A549 (cell line): ENCODE results near the gene MYO18B. TPM values are rescaled to one million over a fixed set of nuclear protein-coding genes. Genes with fewer than 3 reads are reported as not detected.

ENCODE experiments used
- ATAC-seq, 2 experiments: fragments of 200-7000 bp in 1 of 2; fragments of >200 bp in 1 of 2; cut with Nextera tagmentation in 1 of 2; cut with Tn5 transposase in 1 of 2; 3 replicates each; pipeline versions ENCODE4 v1.8.0 to v1.9.1; 2018 to 2020; ENCODE audit warnings: mild to moderate bottlenecking in 1 of 2, moderate library complexity in 1 of 2
- CTCF ChIA-PET: fragments of 300-600 bp; sonication (Branson Sonifier 250); formaldehyde crosslinking; extraction: SDS; loops from one replicate; lab custom pipeline; 2021; ENCODE audit warnings: antibody characterized with exemption, inconsistent platforms; lab: Yijun Ruan, JAX
- POLR2A ChIA-PET: fragments of 350-600 bp; formaldehyde crosslinking; extraction: SDS; loops from one replicate; lab custom pipeline; 2021; ENCODE audit warnings: antibody characterized with exemption, inconsistent platforms; lab: Yijun Ruan, JAX
- DNase-seq, 2 experiments: peaks; one replicate each; pipeline versions ENCODE4 v3.0.0 to v3.0.0-alpha.2; 2011 to 2016; ENCODE audit warnings: low read depth in 1 of 2, low spot score in 1 of 2
- FAIRE-seq: peaks from 2 replicates; lab custom pipeline; 2011; peaks lifted over from hg19 to GRCh38; lab: Jason Lieb, UNC
- H3K27ac ChIP-seq, 2 experiments: fragments of >200 bp; sonication (Bioruptor Twin); formaldehyde crosslinking; 3 replicates each; pipeline ENCODE4 v1.5.1; 2016 to 2017
- H3K4me1 ChIP-seq: fragments of >200 bp; sonication (Bioruptor Twin); formaldehyde crosslinking; 3 replicates; pipeline ENCODE4 v1.6.1; 2016
- H3K4me2 ChIP-seq: fragments of >200 bp; sonication (Bioruptor Twin); formaldehyde crosslinking; 3 replicates; pipeline ENCODE4 v1.6.1; 2016
- H3K4me3 ChIP-seq: fragments of >200 bp; sonication (Bioruptor Twin); formaldehyde crosslinking; 3 replicates; pipeline ENCODE4 v1.5.1; 2016
- H3K9me3 ChIP-seq: fragments of >200 bp; sonication (Bioruptor Twin); formaldehyde crosslinking; 3 replicates; pipeline ENCODE4 v1.6.1; 2016
- ATOH8 ChIP-seq: fragments of 250-450 bp; sonication (Bioruptor Pico); IDR thresholded peaks from 2 replicates; pipeline ENCODE4 v1.5.0; 2020; ENCODE audit warnings: low read depth, mild to moderate bottlenecking, moderate library complexity
- CBX8 ChIP-seq: fragments of 200-600 bp; sonication (generic); IDR thresholded peaks from 2 replicates; pipeline ENCODE4 v1.6.1; 2016
- CEBPB ChIP-seq, 2 experiments: fragments of >200 bp in 1 of 2; sonication (Bioruptor Twin) in 1 of 2; formaldehyde crosslinking in 1 of 2; IDR thresholded peaks; 2 replicates each; pipeline ENCODE4 v1.6.1; 2012 to 2016
- CHD2 ChIP-seq: fragments of 150-350 bp; IDR thresholded peaks from 2 replicates; pipeline ENCODE4 v1.6.1; 2014; ENCODE audit warnings: low read length; ENCODE audit not compliant: partially characterized antibody
- CTCF ChIP-seq: fragments of >200 bp; sonication (Bioruptor Twin); formaldehyde crosslinking; IDR thresholded peaks from 3 replicates; pipeline ENCODE4 v1.5.1; 2016
- FOSB ChIP-seq: fragments of 250-450 bp; sonication (Bioruptor Pico); IDR thresholded peaks from 2 replicates; pipeline ENCODE4 v1.5.0; 2020; ENCODE audit warnings: mild to moderate bottlenecking, moderate library complexity
- FOSL2 ChIP-seq, 2 experiments: fragments of 450-650 bp in 1 of 2; fragments of >200 bp in 1 of 2; sonication (Bioruptor Twin) in 1 of 2; formaldehyde crosslinking; IDR thresholded peaks; 2 replicates each; pipeline versions ENCODE4 v1.5.0 to v1.6.1; 2016 to 2020; ENCODE audit warnings: mild to moderate bottlenecking in 1 of 2, moderate library complexity in 1 of 2
- HDAC2 ChIP-seq: fragments of 200-600 bp; sonication (generic); IDR thresholded peaks from 2 replicates; pipeline ENCODE4 v1.6.1; 2016
- HES2 ChIP-seq: fragments of >200 bp; sonication (Bioruptor Twin); formaldehyde crosslinking; IDR thresholded peaks from 2 replicates; pipeline ENCODE4 v1.6.1; 2016
- HMGXB4 ChIP-seq: fragments of 250-450 bp; sonication (Bioruptor Pico); IDR thresholded peaks from 2 replicates; pipeline ENCODE4 v1.5.0; 2021; ENCODE audit warnings: mild to moderate bottlenecking, moderate library complexity, borderline replicate concordance
- HOXA7 ChIP-seq: fragments of 250-450 bp; sonication (Bioruptor Pico); IDR thresholded peaks from 2 replicates; pipeline ENCODE4 v1.5.0; 2020; ENCODE audit warnings: mild to moderate bottlenecking, moderate library complexity
- KDM1A ChIP-seq: fragments of 200-600 bp; sonication (generic); IDR thresholded peaks from 2 replicates; pipeline ENCODE4 v1.6.1; 2016; ENCODE audit warnings: low read depth, mild to moderate bottlenecking
- MAFK ChIP-seq: fragments of 450-650 bp; IDR thresholded peaks from 2 replicates; pipeline ENCODE4 v1.6.1; 2014; ENCODE audit not compliant: partially characterized antibody
- MAZ ChIP-seq: fragments of 150-350 bp; IDR thresholded peaks from 2 replicates; pipeline ENCODE4 v1.6.1; 2014; ENCODE audit warnings: antibody characterized with exemption, low read depth, low read length, borderline replicate concordance
- NPAS2 ChIP-seq: fragments of 250-450 bp; sonication (Bioruptor Pico); IDR thresholded peaks from 2 replicates; pipeline ENCODE4 v1.8.0; 2022; ENCODE audit warnings: mild to moderate bottlenecking, moderate library complexity, borderline replicate concordance
- PHF8 ChIP-seq: fragments of 200-600 bp; sonication (generic); IDR thresholded peaks from 2 replicates; pipeline ENCODE4 v1.6.1; 2016; ENCODE audit warnings: low read depth, mild to moderate bottlenecking, antibody characterized with exemption, moderate library complexity, borderline replicate concordance
- POLR2AphosphoS2 ChIP-seq: conservative IDR thresholded peaks from 2 replicates; pipeline ENCODE4 v1.6.1; 2012; ENCODE audit warnings: low read length, improper control_type of control experiment, inconsistent platforms
- ZC3H11A ChIP-seq: fragments of 450-650 bp; IDR thresholded peaks from 2 replicates; pipeline ENCODE4 v1.6.1; 2014; ENCODE audit warnings: antibody characterized with exemption, mild to moderate bottlenecking
- WGBS: methylation state at CpG from one replicate; pipeline ENCODE4 v1.1.6; 2017; ENCODE audit errors: missing lambda C conversion rate; 5-methylcytosine and 5-hydroxymethylcytosine counted together
- polyA plus RNA-seq, 4 experiments: library from polyadenylated mRNA; depleted of rRNA in 3 of 4; stranded (reverse); fragments of >200 nt; fragmentation: RNase III in 1 of 4; extraction: RNeasy Plus Mini Kit Qiagen cat#74134 plus additional on column Dnase treatment in 1 of 4; gene quantifications; 2 replicates in 3 of 4; 3 replicates in 1 of 4; pipeline ENCODE4 v1.2.3, GENCODE V29; 2011 to 2017
- TF ChIP-seq, protein P1 (sequence below): IDR thresholded peaks from 2 replicates; pipeline ENCODE4 v1.6.1; 2012
- TF ChIP-seq, protein P2 (sequence below): fragments of 450-650 bp; IDR thresholded peaks from 2 replicates; pipeline ENCODE4 v1.6.1; 2014; ENCODE audit warnings: antibody characterized with exemption

The MYO18B gene
- polyA plus RNA-seq, 2 of the 4 experiments (the other 2 are of a cell fraction): 0.01 TPM

GRCh38 chr22:26057731-26058130 is 315.7 kb downstream of the MYO18B start (continued):
- TF ChIP-seq HMGXB4 (CRISPR knock-in tag) (no peak), FOSB (no peak), MAZ (no peak), POLR2AphosphoS2 (no peak)

DNA sequence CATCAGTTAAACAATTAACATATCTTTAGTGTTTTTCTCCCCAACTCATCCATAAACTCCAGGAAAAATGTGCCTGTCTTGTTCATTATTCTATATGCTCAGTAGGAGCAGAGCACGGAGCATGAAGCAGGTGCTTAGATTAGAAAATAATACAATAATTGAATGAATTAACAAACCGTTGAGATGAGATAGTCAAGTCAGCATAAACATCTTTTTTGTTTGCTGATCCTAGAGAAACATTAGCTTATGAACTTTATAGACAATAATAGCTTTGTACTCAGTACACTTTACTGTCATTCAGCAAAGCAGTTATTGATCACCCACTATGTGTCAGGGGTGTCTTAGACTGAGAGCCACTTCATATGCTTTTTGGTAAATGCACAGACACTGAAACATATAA is 322.1 kb downstream of the MYO18B start:
- ChIA-PET CTCF (interaction anchor here (1.0 kb wide), 1 partner anchor 9 kb away, joined by 3 read pairs; no protein-coding TSS in a partner anchor), POLR2A (no interaction called here)
- Histone ChIP-seq H3K4me1 (no peaks in the 10 kb centered on the region), H3K9me3 (no peaks in the 10 kb centered on the region), H3K4me2 (no peak overlapping the region), H3K27ac (no peak overlapping the region), H3K4me3 (no peak overlapping the region)
- FAIRE-seq (no peak), DNase-seq (no peak), ATAC-seq (no peak)
- TF ChIP-seq FOSL2 (IDR thresholded peaks at IDR 0.05) (no peak), FOSL2 (CRISPR knock-in tag; IDR thresholded peaks at IDR 0.05) (no peak), MAFK (peak; percentile 43)
- WGBS: 2% methylated on average over 2 of the region's 2 CpGs

DNA sequence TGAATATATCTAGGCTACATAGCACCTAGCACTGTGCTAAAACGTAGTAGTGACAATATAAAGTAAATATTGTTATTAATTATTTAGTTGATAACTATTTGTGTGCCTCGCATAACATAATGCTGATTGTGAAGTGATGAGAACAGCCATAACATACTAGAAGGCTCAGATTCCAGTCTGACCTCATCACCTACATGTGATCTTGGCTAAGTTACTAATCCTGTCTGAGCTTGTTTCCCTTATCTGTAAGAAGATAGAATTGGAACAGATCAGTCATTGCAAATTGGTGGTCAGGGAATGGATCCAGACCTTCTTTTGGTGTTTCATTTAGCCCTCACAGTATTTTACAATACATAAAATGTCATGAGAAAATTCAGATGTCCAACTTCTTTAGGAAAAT is 323.9 kb downstream of the MYO18B start:
- no peak for FAIRE-seq
- TF ChIP-seq HES2: no peak
- no peak for TF ChIP-seq NPAS2 (CRISPR knock-in tag)
- TF ChIP-seq, protein P1, sequence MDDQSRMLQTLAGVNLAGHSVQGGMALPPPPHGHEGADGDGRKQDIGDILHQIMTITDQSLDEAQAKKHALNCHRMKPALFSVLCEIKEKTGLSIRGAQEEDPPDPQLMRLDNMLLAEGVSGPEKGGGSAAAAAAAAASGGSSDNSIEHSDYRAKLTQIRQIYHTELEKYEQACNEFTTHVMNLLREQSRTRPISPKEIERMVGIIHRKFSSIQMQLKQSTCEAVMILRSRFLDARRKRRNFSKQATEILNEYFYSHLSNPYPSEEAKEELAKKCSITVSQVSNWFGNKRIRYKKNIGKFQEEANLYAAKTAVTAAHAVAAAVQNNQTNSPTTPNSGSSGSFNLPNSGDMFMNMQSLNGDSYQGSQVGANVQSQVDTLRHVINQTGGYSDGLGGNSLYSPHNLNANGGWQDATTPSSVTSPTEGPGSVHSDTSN: no peak
- TF ChIP-seq CTCF: no peak
- TF ChIP-seq CHD2: no peak
- TF ChIP-seq ZC3H11A: no peak
- TF ChIP-seq PHF8: no peak
- no peak for TF ChIP-seq CBX8
- TF ChIP-seq, protein P2, sequence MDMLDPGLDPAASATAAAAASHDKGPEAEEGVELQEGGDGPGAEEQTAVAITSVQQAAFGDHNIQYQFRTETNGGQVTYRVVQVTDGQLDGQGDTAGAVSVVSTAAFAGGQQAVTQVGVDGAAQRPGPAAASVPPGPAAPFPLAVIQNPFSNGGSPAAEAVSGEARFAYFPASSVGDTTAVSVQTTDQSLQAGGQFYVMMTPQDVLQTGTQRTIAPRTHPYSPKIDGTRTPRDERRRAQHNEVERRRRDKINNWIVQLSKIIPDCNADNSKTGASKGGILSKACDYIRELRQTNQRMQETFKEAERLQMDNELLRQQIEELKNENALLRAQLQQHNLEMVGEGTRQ: no peak
- TF ChIP-seq CEBPB (IDR thresholded peaks at IDR 0.05): no peak
- TF ChIP-seq FOSB: no peak
- no peak for TF ChIP-seq ATOH8
- TF ChIP-seq HOXA7 (CRISPR knock-in tag): no peak
- no peak for TF ChIP-seq HDAC2
- no peak for TF ChIP-seq KDM1A
- H3K4me1 ChIP-seq: no peaks in the 10 kb centered on the region
- no peak overlapping the region for H3K4me3 ChIP-seq
- WGBS: 30% methylated on average over 2 of the region's 2 CpGs
- POLR2A ChIA-PET: no interaction called here
- H3K9me3 ChIP-seq: no peaks in the 10 kb centered on the region
- H3K4me2 ChIP-seq: no peak overlapping the region
- CTCF ChIA-PET: no interaction called here
- ATAC-seq: no peak
- H3K27ac ChIP-seq: no peak overlapping the region
- no peak for DNase-seq
